Stimulated activated CD8-positive, alpha-beta memory T cell treated with anti-CD3 and anti-CD28 coated beads, Interleukin-7, amount 100 ng/mL, for 4 hours (primary cell): ENCODE results near the gene DROSHA.
"Not testable (repeated sequence)": the region's sequence is repeated elsewhere in the genome, so short reads cannot be mapped to it uniquely, and the experiment has no call there.

Experiments used
- DNase-seq, 2 donors: peaks; one replicate each; pipeline ENCODE4 v3.0.0-alpha.2; 2020; ENCODE audit warnings: low read depth in 2 of 2

Gene DROSHA

GRCh38 chr5:31415960-31416359, 115.9 kb downstream of the DROSHA start:
- no peak for DNase-seq

GRCh38 chr5:31415009-31415923, 116.6 kb downstream of the DROSHA start:
- DNase-seq, result no peak

- no peak for DNase-seq
Measured at GRCh38 chr5:31413030-31413812, 118.7 kb downstream of the DROSHA start.

- no peak for DNase-seq
Measured at GRCh38 chr5:31412324-31412723, 119.6 kb downstream of the DROSHA start.

GRCh38 chr5:31410089-31410488, 121.8 kb downstream of the DROSHA start:
- no peak for DNase-seq

GRCh38 chr5:31408814-31409213, 123.1 kb downstream of the DROSHA start:
- DNase-seq, result no peak

GRCh38 chr5:31407921-31408693, 123.8 kb downstream of the DROSHA start:
- no peak for DNase-seq

GRCh38 chr5:31404325-31404724, 127.6 kb downstream of the DROSHA start:
- DNase-seq, result no peak

GRCh38 chr5:31401691-31402090, 130.2 kb downstream of the DROSHA start:
- no peak for DNase-seq

GRCh38 chr5:31397926-31398557, 133.9 kb downstream of the DROSHA start:
- no peak for DNase-seq

GRCh38 chr5:31396611-31397295, 135.1 kb downstream of the DROSHA start:
- DNase-seq, result no peak

GRCh38 chr5:31395450-31396045, 136.3 kb downstream of the DROSHA start:
- DNase-seq, result not testable (repeated sequence)

GRCh38 chr5:31393126-31393525, 138.8 kb downstream of the DROSHA start:
- DNase-seq, result no peak

- DNase-seq, result no peak
Measured at GRCh38 chr5:31392061-31392460, 139.8 kb downstream of the DROSHA start.

- no peak for DNase-seq
Measured at GRCh38 chr5:31390256-31390655, 141.6 kb downstream of the DROSHA start.

GRCh38 chr5:31385774-31386537, 145.9 kb downstream of the DROSHA start:
- DNase-seq, result no peak

GRCh38 chr5:31383734-31384133, 148.2 kb downstream of the DROSHA start:
- DNase-seq, result no peak

GRCh38 chr5:31382051-31382878, 149.6 kb downstream of the DROSHA start:
- DNase-seq, result no peak

GRCh38 chr5:31381299-31381698, 150.6 kb downstream of the DROSHA start:
- DNase-seq, result no peak
